ENCODE results near the gene SLIT3. TPM values are rescaled to one million over a fixed set of nuclear protein-coding genes. Genes with fewer than 3 reads are reported as not detected.

The SLIT3 gene
- polyA plus RNA-seq, 3 donors = 48.8 to 51.1 (median 50.1) TPM

GRCh38 chr5:168734119-168734518 lies 566.8 kb downstream of the SLIT3 start:
- no peak for DNase-seq (ENCODE audit: low read depth in 3 of 3, low spot score in 2 of 3)

GRCh38 chr5:168728546-168729211 lies 572.3 kb downstream of the SLIT3 start:
- no peak for DNase-seq (ENCODE audit: low read depth in 3 of 3, low spot score in 2 of 3)

- DNase-seq (ENCODE audit: low read depth in 3 of 3, low spot score in 2 of 3) = no peak
Measured at GRCh38 chr5:168727547-168727946, 573.4 kb downstream of the SLIT3 start.

- no peak for DNase-seq (ENCODE audit: low read depth in 3 of 3, low spot score in 2 of 3)
Measured at GRCh38 chr5:168726342-168726741, 574.6 kb downstream of the SLIT3 start.

GRCh38 chr5:168724227-168724626 lies 576.7 kb downstream of the SLIT3 start:
- no peak for DNase-seq (ENCODE audit: low read depth in 3 of 3, low spot score in 2 of 3)

GRCh38 chr5:168723037-168723436 lies 577.9 kb downstream of the SLIT3 start:
- no peak for DNase-seq (ENCODE audit: low read depth in 3 of 3, low spot score in 2 of 3)

GRCh38 chr5:168721966-168722365 lies 579.0 kb downstream of the SLIT3 start:
- no peak for DNase-seq (ENCODE audit: low read depth in 3 of 3, low spot score in 2 of 3)

- DNase-seq (ENCODE audit: low read depth in 3 of 3, low spot score in 2 of 3) = no peak
Measured at GRCh38 chr5:168721002-168721753, 579.8 kb downstream of the SLIT3 start.

- DNase-seq (ENCODE audit: low read depth in 3 of 3, low spot score in 2 of 3) = no peak
Measured at GRCh38 chr5:168720575-168720974, 580.4 kb downstream of the SLIT3 start.

GRCh38 chr5:168714046-168714445 lies 586.9 kb downstream of the SLIT3 start:
- no peak for DNase-seq (ENCODE audit: low read depth in 3 of 3, low spot score in 2 of 3)

- DNase-seq (ENCODE audit: low read depth in 3 of 3, low spot score in 2 of 3) = no peak
Measured at GRCh38 chr5:168713051-168713450, 587.9 kb downstream of the SLIT3 start.

GRCh38 chr5:168712280-168712924 lies 588.5 kb downstream of the SLIT3 start:
- DNase-seq (ENCODE audit: low read depth in 3 of 3, low spot score in 2 of 3) = no peak

- DNase-seq (ENCODE audit: low read depth in 3 of 3, low spot score in 2 of 3) = no peak
Measured at GRCh38 chr5:168710706-168711105, 590.2 kb downstream of the SLIT3 start.

- DNase-seq (ENCODE audit: low read depth in 3 of 3, low spot score in 2 of 3) = no peak
Measured at GRCh38 chr5:168707716-168708695, 592.9 kb downstream of the SLIT3 start.

GRCh38 chr5:168706655-168707069 lies 594.3 kb downstream of the SLIT3 start:
- DNase-seq (ENCODE audit: low read depth in 3 of 3, low spot score in 2 of 3) = no peak

- DNase-seq (ENCODE audit: low read depth in 3 of 3, low spot score in 2 of 3) = no peak
Measured at GRCh38 chr5:168705321-168705720, 595.6 kb downstream of the SLIT3 start.

- no peak for DNase-seq (ENCODE audit: low read depth in 3 of 3, low spot score in 2 of 3)
Measured at GRCh38 chr5:168702511-168702910, 598.4 kb downstream of the SLIT3 start.

- DNase-seq (ENCODE audit: low read depth in 3 of 3, low spot score in 2 of 3) = no peak
Measured at GRCh38 chr5:168701641-168702040, 599.3 kb downstream of the SLIT3 start.

GRCh38 chr5:168699002-168699401 lies 601.9 kb downstream of the SLIT3 start:
- DNase-seq (ENCODE audit: low read depth in 3 of 3, low spot score in 2 of 3) = no peak

GRCh38 chr5:168697034-168697720 lies 603.8 kb downstream of the SLIT3 start:
- DNase-seq (ENCODE audit: low read depth in 3 of 3, low spot score in 2 of 3) = no peak
